CD8-positive, alpha-beta memory T cell (primary cell): ENCODE results near the gene PRODH2. TPM values are rescaled to one million over a fixed set of nuclear protein-coding genes. Genes with fewer than 3 reads are reported as not detected.

Experiments
- CTCF ChIA-PET: fragments of 350-600 bp; sonication (Branson Sonifier 250); formaldehyde crosslinking; loops from one replicate; lab custom pipeline; 2021; ENCODE audit warnings: antibody characterized with exemption; lab: Charles Lee
- POLR2A ChIA-PET: fragments of 350-600 bp; sonication (Branson Sonifier 250); formaldehyde crosslinking; loops from one replicate; lab custom pipeline; 2021; ENCODE audit warnings: antibody characterized with exemption; lab: Charles Lee
- DNase-seq, 5 donors: peaks; one replicate each; pipeline versions ENCODE4 v3.0.0 to v3.0.0-alpha.2; 2020 to 2022; ENCODE audit warnings: mixed read lengths in 1 of 5
- H3K27ac ChIP-seq: one replicate; pipeline ENCODE4 v1.7.0; 2013; ENCODE audit warnings: low read depth, mild to moderate bottlenecking, low read length, moderate library complexity
- H3K27me3 ChIP-seq: 2 replicates; pipeline ENCODE4 v1.7.0; 2013; ENCODE audit warnings: low read length, mild to moderate bottlenecking; ENCODE audit not compliant: insufficient read depth, poor library complexity, severe bottlenecking
- H3K36me3 ChIP-seq: 2 replicates; pipeline ENCODE4 v1.7.0; 2013; ENCODE audit warnings: mild to moderate bottlenecking, low read length, moderate library complexity; ENCODE audit not compliant: insufficient read depth
- H3K4me1 ChIP-seq: 2 replicates; pipeline ENCODE4 v1.7.0; 2013; ENCODE audit warnings: mild to moderate bottlenecking, low read length, moderate library complexity; ENCODE audit not compliant: insufficient read depth
- H3K4me3 ChIP-seq: 2 replicates; pipeline ENCODE4 v1.7.0; 2013; ENCODE audit warnings: mild to moderate bottlenecking, low read length
- H3K9me3 ChIP-seq: 2 replicates; pipeline ENCODE4 v1.7.0; 2013; ENCODE audit warnings: mild to moderate bottlenecking, low read length
- H3K27ac Mint-ChIP-seq, 8 donors: one replicate each; pipeline ENCODE4 v1.8.0; 2020 to 2021; ENCODE audit warnings: mixed read lengths in 8 of 8, mild to moderate bottlenecking in 6 of 8, inconsistent platforms in 3 of 8, moderate library complexity in 3 of 8
- H3K27me3 Mint-ChIP-seq, 2 donors: one replicate each; pipeline ENCODE4 v1.8.0; 2020 to 2021; ENCODE audit warnings: mixed read lengths in 2 of 2, mild to moderate bottlenecking in 1 of 2, moderate library complexity in 1 of 2
- H3K36me3 Mint-ChIP-seq, 3 donors: one replicate each; pipeline ENCODE4 v1.8.0; 2020 to 2021; ENCODE audit warnings: mixed read lengths in 3 of 3, inconsistent platforms in 1 of 3, mild to moderate bottlenecking in 1 of 3
- H3K4me1 Mint-ChIP-seq, 3 donors: one replicate each; pipeline ENCODE4 v1.8.0; 2020 to 2021; ENCODE audit warnings: mixed read lengths in 3 of 3, inconsistent platforms in 1 of 3, mild to moderate bottlenecking in 1 of 3
- H3K4me3 Mint-ChIP-seq, 7 donors: one replicate each; pipeline ENCODE4 v1.8.0; 2020 to 2021; ENCODE audit warnings: mixed read lengths in 7 of 7, mild to moderate bottlenecking in 6 of 7, moderate library complexity in 4 of 7, inconsistent platforms in 2 of 7
- H3K9me3 Mint-ChIP-seq, 5 donors: one replicate each; pipeline ENCODE4 v1.8.0; 2020 to 2022; ENCODE audit warnings: mixed read lengths in 5 of 5, mild to moderate bottlenecking in 3 of 5, moderate library complexity in 2 of 5, inconsistent platforms in 1 of 5
- polyA plus RNA-seq: library from polyadenylated mRNA; unstranded; fragments of 300-500 nt; fragmentation: Illumina TruSeq; gene quantifications from one replicate; pipeline ENCODE4 v1.2.3, GENCODE V29; 2021
- total RNA-seq, 2 experiments: library from RNA; stranded (reverse); gene quantifications; one replicate each; pipeline ENCODE4 v1.2.3, GENCODE V29; 2021

PRODH2 gene
- total and polyA plus RNA-seq, 3 experiments from 2014 or later, result not detected

- Mint-ChIP-seq H3K27ac (peak overlapping the region in 2 of 8 donors; percentile 11 to 57), H3K27me3 (peaks cover 0 to 4% of the 10 kb centered on the region in 2 donors), H3K36me3 (peaks cover 3 to 39% (median 9%) of the 10 kb centered on the region in 3 donors), H3K4me1 (peaks cover 22 to 40% (median 26%) of the 10 kb centered on the region in 3 donors), H3K9me3 (peaks cover 0 to 2% (median 0%) of the 10 kb centered on the region in 5 donors), H3K4me3 (peak overlapping the region in 2 of 7 donors; percentile 30 to 87)
- DNase-seq, result no peak
- H3K27ac ChIP-seq, result no peak overlapping the region
- peaks cover 27% of the 10 kb centered on the region for H3K4me1 ChIP-seq
- no peaks in the 10 kb centered on the region for H3K27me3 ChIP-seq
- ChIA-PET POLR2A (no interaction called here), CTCF (no interaction called here)
- peaks cover 7% of the 10 kb centered on the region for H3K36me3 ChIP-seq
- H3K4me3 ChIP-seq, result no peak overlapping the region
- no peaks in the 10 kb centered on the region for H3K9me3 ChIP-seq
Measured at GRCh38 chr19:35754370-35755130, 58.1 kb downstream of the PRODH2 start.

DNA sequence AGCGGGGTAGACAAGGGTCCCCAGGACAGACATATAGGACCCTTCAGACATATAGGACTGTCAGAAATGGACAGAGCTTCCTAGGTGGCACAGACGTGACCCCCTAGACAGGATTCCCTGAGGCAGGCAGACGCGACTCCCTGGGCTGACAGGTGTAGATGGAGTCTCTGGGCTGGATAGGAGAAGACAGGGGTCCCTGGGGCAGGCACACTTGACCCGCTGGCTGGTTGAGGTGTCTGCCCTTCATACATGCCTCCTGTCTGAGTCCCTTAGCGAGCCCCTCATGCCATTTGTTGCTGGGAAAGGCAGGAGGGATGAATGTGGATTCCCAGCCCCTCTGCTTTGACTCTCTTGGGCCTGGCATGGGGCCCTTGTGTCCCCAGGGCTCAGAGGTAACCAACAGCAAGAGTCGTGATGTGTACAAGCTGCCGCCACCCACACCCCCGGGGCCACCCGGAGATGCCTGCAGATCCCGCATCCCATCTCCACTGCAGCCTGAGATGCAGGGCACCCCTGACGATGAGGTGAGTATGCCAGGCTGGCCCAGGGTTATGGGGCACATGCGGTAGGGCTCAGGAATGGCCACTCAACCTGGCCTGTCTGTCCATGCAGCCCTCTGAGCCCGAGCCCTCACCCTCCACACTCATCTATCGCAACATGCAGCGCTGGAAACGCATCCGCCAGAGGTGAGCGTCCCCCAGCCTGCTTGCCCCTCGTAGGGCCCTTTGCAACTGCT is 58.8 kb downstream of the PRODH2 start:
- Histone ChIP-seq H3K36me3 (peaks cover 7% of the 10 kb centered on the region), H3K9me3 (no peaks in the 10 kb centered on the region), H3K27me3 (no peaks in the 10 kb centered on the region), H3K27ac (no peak overlapping the region), H3K4me3 (no peak overlapping the region), H3K4me1 (peaks cover 27% of the 10 kb centered on the region)
- ChIA-PET CTCF (no interaction called here), POLR2A (no interaction called here)
- H3K4me1 Mint-ChIP-seq, result peaks cover 23 to 39% (median 24%) of the 10 kb centered on the region in 3 donors
- peaks cover 0 to 2% (median 0%) of the 10 kb centered on the region in 5 donors for H3K9me3 Mint-ChIP-seq
- no peak for DNase-seq
- peaks cover 3 to 38% (median 9%) of the 10 kb centered on the region in 3 donors for H3K36me3 Mint-ChIP-seq
- H3K4me3 Mint-ChIP-seq, result peak overlapping the region in 2 of 7 donors; percentile 23 to 50
- peaks cover 0 to 4% of the 10 kb centered on the region in 2 donors for H3K27me3 Mint-ChIP-seq
- peak overlapping the region in 2 of 8 donors; percentile 11 to 57 for H3K27ac Mint-ChIP-seq

DNA sequence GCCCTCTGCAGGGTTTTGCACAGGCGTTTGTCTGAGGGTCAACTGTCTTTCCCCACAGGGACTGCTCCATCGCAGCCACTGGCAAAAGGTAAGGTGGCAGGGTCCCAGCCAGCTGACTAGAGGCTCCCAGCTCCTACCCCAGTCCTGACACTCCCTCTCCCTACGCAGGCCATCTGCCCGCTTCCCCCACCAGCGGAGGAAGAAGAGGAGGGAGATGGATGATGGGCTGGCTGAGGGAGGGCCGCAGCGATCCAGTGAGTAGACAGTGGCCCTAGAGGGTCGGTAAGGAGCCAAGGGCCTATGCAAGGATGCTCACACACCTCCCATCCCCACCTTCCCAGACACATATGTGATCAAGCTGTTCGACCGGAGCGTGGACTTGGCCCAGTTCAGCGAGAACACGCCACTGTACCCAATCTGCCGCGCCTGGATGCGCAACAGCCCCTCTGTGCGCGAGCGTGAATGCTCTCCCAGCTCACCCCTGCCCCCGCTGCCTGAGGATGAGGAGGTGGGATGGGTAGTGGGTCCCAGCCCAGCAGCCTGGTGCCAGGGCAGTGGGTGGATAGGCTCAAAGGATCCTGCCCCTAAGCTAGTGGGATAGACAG is 59.8 kb downstream of the PRODH2 start:
- H3K27ac Mint-ChIP-seq, result no peak overlapping the region
- Histone ChIP-seq H3K27me3 (no peaks in the 10 kb centered on the region), H3K36me3 (peaks cover 7% of the 10 kb centered on the region), H3K27ac (no peak overlapping the region), H3K9me3 (no peaks in the 10 kb centered on the region), H3K4me3 (no peak overlapping the region), H3K4me1 (peaks cover 25% of the 10 kb centered on the region)
- H3K36me3 Mint-ChIP-seq, result peaks cover 3 to 40% (median 9%) of the 10 kb centered on the region in 3 donors
- ChIA-PET CTCF (no interaction called here), POLR2A (interaction anchor here (0.6 to 1.0 kb wide), 2 partner anchors 12 to 75 kb away, joined by 3 to 4 read pairs; no protein-coding TSS in a partner anchor)
- peaks cover 0 to 4% of the 10 kb centered on the region in 2 donors for H3K27me3 Mint-ChIP-seq
- peaks cover 26 to 42% (median 29%) of the 10 kb centered on the region in 3 donors for H3K4me1 Mint-ChIP-seq
- H3K9me3 Mint-ChIP-seq, result peaks cover 0 to 1% (median 0%) of the 10 kb centered on the region in 5 donors
- no peak overlapping the region for H3K4me3 Mint-ChIP-seq
- DNase-seq, result no peak

DNA sequence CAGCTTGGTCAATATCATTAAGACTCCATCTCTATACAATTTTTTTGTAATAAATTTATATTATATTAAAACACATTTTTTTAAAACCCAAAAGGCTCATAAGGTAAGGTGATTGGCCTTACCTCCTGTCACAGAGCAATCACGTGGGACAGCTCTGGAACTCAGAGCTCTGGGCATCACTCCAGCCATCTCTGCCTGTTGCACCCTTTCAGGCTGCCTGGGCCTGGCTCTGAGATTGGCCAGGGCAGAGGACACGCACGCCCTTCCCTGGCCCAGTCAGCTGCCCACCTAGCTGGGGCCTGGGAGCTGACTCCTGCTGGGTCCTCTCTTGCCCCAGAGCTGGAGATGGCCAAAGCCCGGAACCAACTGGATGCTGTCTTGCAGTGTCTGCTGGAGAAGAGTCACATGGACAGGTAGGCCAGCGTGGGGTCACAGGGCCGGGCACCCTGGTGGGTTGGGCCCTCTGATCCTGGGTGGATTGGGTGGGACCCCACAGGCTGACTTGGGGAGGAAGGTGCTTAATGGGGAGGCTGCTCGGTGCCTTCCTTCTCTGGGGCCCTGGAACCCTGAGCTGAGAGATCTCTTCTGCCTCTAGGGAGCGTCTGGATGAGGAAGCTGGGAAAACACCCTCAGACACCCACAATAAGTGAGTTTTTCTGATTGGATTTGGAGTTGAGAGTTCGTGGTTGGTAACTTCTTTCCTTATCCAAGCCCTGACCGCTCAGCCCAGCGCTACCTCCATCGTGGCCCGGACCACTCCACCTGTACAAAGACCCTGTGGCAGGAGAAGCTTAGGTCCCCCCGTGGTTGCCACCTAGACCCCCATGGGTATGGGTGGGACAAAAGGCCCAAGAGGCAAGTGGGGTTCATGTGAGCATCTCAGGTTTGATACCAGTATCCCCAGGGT is 60.6 kb downstream of the PRODH2 start:
- Mint-ChIP-seq H3K4me1 (peaks cover 26 to 41% (median 28%) of the 10 kb centered on the region in 3 donors), H3K4me3 (peak overlapping the region in 1 of 7 donors; percentile 30), H3K27me3 (peaks cover 0 to 3% of the 10 kb centered on the region in 2 donors), H3K36me3 (peaks cover 3 to 40% (median 9%) of the 10 kb centered on the region in 3 donors), H3K9me3 (no peaks in the 10 kb centered on the region), H3K27ac (no peak overlapping the region)
- ChIA-PET POLR2A (interaction anchor here (0.6 to 1.0 kb wide), 2 partner anchors 11 to 75 kb away, joined by 3 to 4 read pairs; no protein-coding TSS in a partner anchor), CTCF (no interaction called here)
- DNase-seq, result no peak
- Histone ChIP-seq H3K9me3 (no peaks in the 10 kb centered on the region), H3K4me3 (no peak overlapping the region), H3K27ac (no peak overlapping the region), H3K36me3 (peaks cover 7% of the 10 kb centered on the region), H3K27me3 (no peaks in the 10 kb centered on the region), H3K4me1 (peaks cover 22% of the 10 kb centered on the region)

DNA sequence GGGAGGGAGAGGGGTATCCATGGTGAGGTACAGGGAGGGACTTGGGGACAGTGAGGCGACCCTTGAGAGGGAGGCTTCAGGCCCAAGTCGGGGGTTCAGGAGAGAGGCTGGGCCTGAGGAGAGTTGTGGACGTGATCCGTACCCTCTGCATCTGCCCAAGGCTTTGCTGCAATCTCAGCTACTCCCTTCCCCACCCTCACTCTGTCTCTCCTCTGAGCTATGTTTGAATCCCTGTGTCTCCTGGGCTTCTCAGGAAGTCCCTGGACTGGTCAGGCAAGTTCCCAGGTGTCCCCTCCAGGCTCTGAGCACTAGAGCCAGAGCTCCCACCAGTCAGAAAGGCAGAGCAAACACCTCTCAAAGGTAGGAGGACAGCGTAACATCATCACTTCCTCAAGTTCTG is 62.5 kb downstream of the PRODH2 start:
- Histone ChIP-seq H3K4me3 (no peak overlapping the region), H3K4me1 (peaks cover 28% of the 10 kb centered on the region), H3K9me3 (no peaks in the 10 kb centered on the region), H3K36me3 (peaks cover 7% of the 10 kb centered on the region), H3K27me3 (no peaks in the 10 kb centered on the region), H3K27ac (no peak overlapping the region)
- Mint-ChIP-seq H3K36me3 (peaks cover 3 to 44% (median 9%) of the 10 kb centered on the region in 3 donors), H3K4me3 (peak overlapping the region in 6 of 7 donors; percentile 26 to 78 (median 44)), H3K9me3 (no peaks in the 10 kb centered on the region), H3K27ac (no peak overlapping the region), H3K4me1 (peaks cover 34 to 48% (median 41%) of the 10 kb centered on the region in 3 donors), H3K27me3 (peaks cover 0 to 3% of the 10 kb centered on the region in 2 donors)
- DNase-seq, result no peak
- POLR2A ChIA-PET, result interaction anchor here (0.6 kb wide), 1 partner anchor 10 kb away, joined by 3 read pairs; no protein-coding TSS in a partner anchor
- CTCF ChIA-PET, result no interaction called here

Other genes starting within 250 kb of the PRODH2 start
- gene ATP4A, start 249.2 kb downstream of the PRODH2 start, total RNA-seq, result not detected
- not detected for gene ATP4A, start 249.2 kb downstream of the PRODH2 start, polyA plus RNA-seq
- gene PMIS2, start 226.7 kb downstream of the PRODH2 start, total RNA-seq, result not detected
- not detected for gene PMIS2, start 226.7 kb downstream of the PRODH2 start, polyA plus RNA-seq
- gene HAUS5, start 200.1 kb downstream of the PRODH2 start, total RNA-seq, result 10 to 100 TPM; 37.3 to 39.3 TPM
- gene HAUS5, start 200.1 kb downstream of the PRODH2 start, polyA plus RNA-seq, result 6.7 TPM
- 100 to 1,000 TPM; 109 to 116 TPM for gene RBM42, start 183.8 kb downstream of the PRODH2 start, total RNA-seq
- 62.4 TPM for gene RBM42, start 183.8 kb downstream of the PRODH2 start, polyA plus RNA-seq
- 1 to 10 TPM; 1.2 TPM for gene ETV2, start 171.1 kb downstream of the PRODH2 start, total RNA-seq
- 1.4 TPM for gene ETV2, start 171.1 kb downstream of the PRODH2 start, polyA plus RNA-seq
- 100 to 1,000 TPM; 433 to 452 TPM for gene COX6B1, start 164.5 kb downstream of the PRODH2 start, total RNA-seq
- gene COX6B1, start 164.5 kb downstream of the PRODH2 start, polyA plus RNA-seq, result 753 TPM
- under 1 TPM in 1 of 2 experiments, not detected in 1; 0.22 TPM for gene UPK1A, start 146.3 kb downstream of the PRODH2 start, total RNA-seq
- not detected for gene UPK1A, start 146.3 kb downstream of the PRODH2 start, polyA plus RNA-seq
- 100 to 1,000 TPM; 223 to 225 TPM for gene ZBTB32, start 108.3 kb downstream of the PRODH2 start, total RNA-seq
- 0.77 TPM for gene ZBTB32, start 108.3 kb downstream of the PRODH2 start, polyA plus RNA-seq
- 10 to 100 TPM; 62.6 to 67.8 TPM for gene KMT2B, start 94.8 kb downstream of the PRODH2 start, total RNA-seq
- gene KMT2B, start 94.8 kb downstream of the PRODH2 start, polyA plus RNA-seq, result 2.9 TPM
- gene IGFLR1, start 70.4 kb downstream of the PRODH2 start, total RNA-seq, result 100 to 1,000 TPM; 108 to 110 TPM
- gene IGFLR1, start 70.4 kb downstream of the PRODH2 start, polyA plus RNA-seq, result 96.7 TPM
- gene U2AF1L4, start 67.4 kb downstream of the PRODH2 start, total RNA-seq, result 10 to 100 TPM; 29.0 to 32.2 TPM
- 37.5 TPM for gene U2AF1L4, start 67.4 kb downstream of the PRODH2 start, polyA plus RNA-seq
- gene PSENEN, start 67.2 kb downstream of the PRODH2 start, total RNA-seq, result 10 to 100 TPM; 50.8 to 57.8 TPM
- 101 TPM for gene PSENEN, start 67.2 kb downstream of the PRODH2 start, polyA plus RNA-seq
- gene LIN37, start 64.3 kb downstream of the PRODH2 start, total RNA-seq, result 10 to 100 TPM in 1 of 2 experiments, 1 to 10 TPM in 1; 8.8 to 10.5 TPM
- gene LIN37, start 64.3 kb downstream of the PRODH2 start, polyA plus RNA-seq, result 12.7 TPM
- not detected for gene HSPB6, start 55.8 kb downstream of the PRODH2 start, total RNA-seq
- gene HSPB6, start 55.8 kb downstream of the PRODH2 start, polyA plus RNA-seq, result not detected
- gene PROSER3, start 54.7 kb downstream of the PRODH2 start, total RNA-seq, result 10 to 100 TPM; 35.2 to 40.5 TPM
- gene PROSER3, start 54.7 kb downstream of the PRODH2 start, polyA plus RNA-seq, result 8.3 TPM
- 10 to 100 TPM in 1 of 2 experiments, 1 to 10 TPM in 1; 9.2 to 11.9 TPM for gene ARHGAP33, start 37.3 kb downstream of the PRODH2 start, total RNA-seq
- 0.71 TPM for gene ARHGAP33, start 37.3 kb downstream of the PRODH2 start, polyA plus RNA-seq
- gene NPHS1, start 39.7 kb upstream of the PRODH2 start, total RNA-seq, result not detected
- not detected for gene NPHS1, start 39.7 kb upstream of the PRODH2 start, polyA plus RNA-seq
- gene KIRREL2, start 44.1 kb upstream of the PRODH2 start, total RNA-seq, result under 1 TPM; 0.62 to 0.83 TPM
- not detected for gene KIRREL2, start 44.1 kb upstream of the PRODH2 start, polyA plus RNA-seq
- under 1 TPM; 0.85 to 0.86 TPM for gene APLP1, start 55.7 kb upstream of the PRODH2 start, total RNA-seq
- gene APLP1, start 55.7 kb upstream of the PRODH2 start, polyA plus RNA-seq, result not detected
- gene NFKBID, start 87.7 kb upstream of the PRODH2 start, total RNA-seq, result 10 to 100 TPM; 63.3 to 66.5 TPM
- gene NFKBID, start 87.7 kb upstream of the PRODH2 start, polyA plus RNA-seq, result 3.0 TPM
- 10 to 100 TPM; 53.4 to 60.1 TPM for gene HCST, start 89.7 kb upstream of the PRODH2 start, total RNA-seq
- 1,883 TPM for gene HCST, start 89.7 kb upstream of the PRODH2 start, polyA plus RNA-seq
- 1 to 10 TPM; 6.4 to 6.8 TPM for gene TYROBP, start 95.5 kb upstream of the PRODH2 start, total RNA-seq
- gene TYROBP, start 95.5 kb upstream of the PRODH2 start, polyA plus RNA-seq, result 96.2 TPM
- gene LRFN3, start 123.5 kb upstream of the PRODH2 start, total RNA-seq, result 10 to 100 TPM; 12.4 to 12.5 TPM
- gene LRFN3, start 123.5 kb upstream of the PRODH2 start, polyA plus RNA-seq, result 3.0 TPM
- 10 to 100 TPM; 21.0 to 21.9 TPM for gene SDHAF1, start 182.3 kb upstream of the PRODH2 start, total RNA-seq
- gene SDHAF1, start 182.3 kb upstream of the PRODH2 start, polyA plus RNA-seq, result 54.2 TPM
- 1 to 10 TPM; 1.2 to 1.9 TPM for gene SYNE4, start 196.0 kb upstream of the PRODH2 start, total RNA-seq
- not detected for gene SYNE4, start 196.0 kb upstream of the PRODH2 start, polyA plus RNA-seq
- gene ALKBH6, start 201.4 kb upstream of the PRODH2 start, total RNA-seq, result 10 to 100 TPM; 37.2 to 41.3 TPM
- 21.2 TPM for gene ALKBH6, start 201.4 kb upstream of the PRODH2 start, polyA plus RNA-seq
- under 1 TPM; 0.29 to 0.33 TPM for gene CLIP3, start 220.0 kb upstream of the PRODH2 start, total RNA-seq
- 0.39 TPM for gene CLIP3, start 220.0 kb upstream of the PRODH2 start, polyA plus RNA-seq
- gene THAP8, start 241.4 kb upstream of the PRODH2 start, total RNA-seq, result 1 to 10 TPM; 1.3 to 1.9 TPM
- 8.5 TPM for gene THAP8, start 241.4 kb upstream of the PRODH2 start, polyA plus RNA-seq
- 10 to 100 TPM; 15.7 to 15.8 TPM for gene WDR62, start 242.1 kb upstream of the PRODH2 start, total RNA-seq
- 0.37 TPM for gene WDR62, start 242.1 kb upstream of the PRODH2 start, polyA plus RNA-seq